Activated CD4-positive, alpha-beta memory T cell treated with anti-CD3 and anti-CD28 coated beads, Interleukin-2, amount 10 ng/mL, durations not matched to agents 7 days and 5 days (primary cell): ENCODE results near the gene ITPK1. TPM values are rescaled to one million over a fixed set of nuclear protein-coding genes. Genes with fewer than 3 reads are reported as not detected.
A peak's percentile ranks its signal among the peaks of the same experiment; 100 is the strongest.

ENCODE experiments used
- CTCF ChIA-PET: fragments of 350-600 bp; sonication (Branson Sonifier 250); formaldehyde crosslinking; loops from one replicate; lab custom pipeline; 2021; ENCODE audit warnings: antibody characterized with exemption, inconsistent platforms; lab: Charles Lee
- POLR2A ChIA-PET: fragments of 350-600 bp; sonication (Branson Sonifier 250); formaldehyde crosslinking; loops from one replicate; lab custom pipeline; 2021; ENCODE audit warnings: antibody characterized with exemption; lab: Charles Lee
- DNase-seq: peaks from one replicate; pipeline ENCODE4 v3.0.0-alpha.2; 2020
- H3K27ac Mint-ChIP-seq: one replicate; pipeline ENCODE4 v1.8.0; 2021; ENCODE audit warnings: mild to moderate bottlenecking, mixed read lengths
- H3K27me3 Mint-ChIP-seq: one replicate; pipeline ENCODE4 v1.8.0; 2021; ENCODE audit warnings: mixed read lengths
- H3K36me3 Mint-ChIP-seq: one replicate; pipeline ENCODE4 v1.8.0; 2021; ENCODE audit warnings: low read depth, mixed read lengths
- H3K4me1 Mint-ChIP-seq: one replicate; pipeline ENCODE4 v1.8.0; 2021; ENCODE audit warnings: mixed read lengths
- H3K4me3 Mint-ChIP-seq: one replicate; pipeline ENCODE4 v1.8.0; 2021; ENCODE audit warnings: mild to moderate bottlenecking, mixed read lengths
- H3K9me3 Mint-ChIP-seq: one replicate; pipeline ENCODE4 v1.8.0; 2021; ENCODE audit warnings: mixed read lengths
- total RNA-seq, 2 experiments: library from RNA; stranded (reverse); gene quantifications; one replicate each; pipeline ENCODE4 v1.2.3, GENCODE V29; 2021

ITPK1 gene
- total RNA-seq, 2 experiments from 2014 or later = 59.3 to 62.3 TPM

GRCh38 chr14:92920001-92920400 is 195.7 kb downstream of the ITPK1 start:
- H3K36me3 Mint-ChIP-seq = no peaks in the 10 kb centered on the region
- H3K4me1 Mint-ChIP-seq = peaks cover 3% of the 10 kb centered on the region
- ChIA-PET CTCF (no interaction called here), POLR2A (no interaction called here)
- H3K27ac Mint-ChIP-seq = no peak overlapping the region
- H3K4me3 Mint-ChIP-seq = no peak overlapping the region
- H3K27me3 Mint-ChIP-seq = peaks cover 16% of the 10 kb centered on the region
- no peaks in the 10 kb centered on the region for H3K9me3 Mint-ChIP-seq
- no peak for DNase-seq

- H3K27me3 Mint-ChIP-seq = peaks cover 8% of the 10 kb centered on the region
- ChIA-PET CTCF (no interaction called here), POLR2A (no interaction called here)
- H3K4me1 Mint-ChIP-seq = peaks cover 3% of the 10 kb centered on the region
- no peak overlapping the region for H3K4me3 Mint-ChIP-seq
- H3K27ac Mint-ChIP-seq = no peak overlapping the region
- H3K36me3 Mint-ChIP-seq = no peaks in the 10 kb centered on the region
- H3K9me3 Mint-ChIP-seq = no peaks in the 10 kb centered on the region
- DNase-seq = no peak
Measured at GRCh38 chr14:92917956-92918355, 197.8 kb downstream of the ITPK1 start.

GRCh38 chr14:92917041-92917940 is 198.4 kb downstream of the ITPK1 start:
- Mint-ChIP-seq H3K4me3 (no peak overlapping the region), H3K4me1 (no peaks in the 10 kb centered on the region), H3K27ac (no peak overlapping the region), H3K36me3 (no peaks in the 10 kb centered on the region), H3K27me3 (peaks cover 4% of the 10 kb centered on the region), H3K9me3 (no peaks in the 10 kb centered on the region)
- POLR2A ChIA-PET = no interaction called here
- no peak for DNase-seq
- CTCF ChIA-PET = no interaction called here

- no peaks in the 10 kb centered on the region for H3K9me3 Mint-ChIP-seq
- no peaks in the 10 kb centered on the region for H3K4me1 Mint-ChIP-seq
- H3K4me3 Mint-ChIP-seq = no peak overlapping the region
- no peaks in the 10 kb centered on the region for H3K27me3 Mint-ChIP-seq
- no peaks in the 10 kb centered on the region for H3K36me3 Mint-ChIP-seq
- no peak for DNase-seq
- ChIA-PET POLR2A (no interaction called here), CTCF (no interaction called here)
- no peak overlapping the region for H3K27ac Mint-ChIP-seq
Measured at GRCh38 chr14:92916201-92916600, 199.5 kb downstream of the ITPK1 start.

GRCh38 chr14:92914087-92914656 is 201.6 kb downstream of the ITPK1 start:
- H3K36me3 Mint-ChIP-seq = no peaks in the 10 kb centered on the region
- no peak overlapping the region for H3K27ac Mint-ChIP-seq
- H3K4me3 Mint-ChIP-seq = no peak overlapping the region
- no peaks in the 10 kb centered on the region for H3K4me1 Mint-ChIP-seq
- ChIA-PET CTCF (interaction anchor here (1.6 kb wide), 1 partner anchor 201 kb away, joined by 4 read pairs; no protein-coding TSS in a partner anchor), POLR2A (no interaction called here)
- H3K9me3 Mint-ChIP-seq = no peaks in the 10 kb centered on the region
- peak; percentile 52 for DNase-seq
- H3K27me3 Mint-ChIP-seq = no peaks in the 10 kb centered on the region

- Mint-ChIP-seq H3K4me3 (no peak overlapping the region), H3K9me3 (no peaks in the 10 kb centered on the region), H3K36me3 (no peaks in the 10 kb centered on the region), H3K27ac (no peak overlapping the region), H3K27me3 (peaks cover 7% of the 10 kb centered on the region), H3K4me1 (peaks cover 9% of the 10 kb centered on the region)
- POLR2A ChIA-PET = no interaction called here
- no peak for DNase-seq
- CTCF ChIA-PET = no interaction called here
Measured at GRCh38 chr14:92907316-92907911, 208.3 kb downstream of the ITPK1 start.

GRCh38 chr14:92906823-92907222 is 208.9 kb downstream of the ITPK1 start:
- peaks cover 9% of the 10 kb centered on the region for H3K27me3 Mint-ChIP-seq
- peaks cover 9% of the 10 kb centered on the region for H3K4me1 Mint-ChIP-seq
- no peak for DNase-seq
- no peak overlapping the region for H3K27ac Mint-ChIP-seq
- H3K36me3 Mint-ChIP-seq = no peaks in the 10 kb centered on the region
- CTCF ChIA-PET = no interaction called here
- H3K4me3 Mint-ChIP-seq = no peak overlapping the region
- H3K9me3 Mint-ChIP-seq = no peaks in the 10 kb centered on the region
- POLR2A ChIA-PET = no interaction called here

- Mint-ChIP-seq H3K27me3 (peaks cover 9% of the 10 kb centered on the region), H3K4me3 (no peak overlapping the region), H3K27ac (no peak overlapping the region), H3K36me3 (no peaks in the 10 kb centered on the region), H3K9me3 (no peaks in the 10 kb centered on the region), H3K4me1 (peaks cover 9% of the 10 kb centered on the region)
- ChIA-PET CTCF (no interaction called here), POLR2A (no interaction called here)
- no peak for DNase-seq
Measured at GRCh38 chr14:92906420-92906819, 209.3 kb downstream of the ITPK1 start.

GRCh38 chr14:92905667-92906066 is 210.1 kb downstream of the ITPK1 start:
- H3K27ac Mint-ChIP-seq = no peak overlapping the region
- peaks cover 9% of the 10 kb centered on the region for H3K4me1 Mint-ChIP-seq
- CTCF ChIA-PET = no interaction called here

GRCh38 chr14:92903359-92903758 is 212.4 kb downstream of the ITPK1 start:
- POLR2A ChIA-PET = no interaction called here
- no peak for DNase-seq
- no peak overlapping the region for H3K4me3 Mint-ChIP-seq
- H3K27me3 Mint-ChIP-seq = peaks cover 10% of the 10 kb centered on the region
- CTCF ChIA-PET = no interaction called here
- no peaks in the 10 kb centered on the region for H3K36me3 Mint-ChIP-seq
- H3K27ac Mint-ChIP-seq = no peak overlapping the region
- peaks cover 15% of the 10 kb centered on the region for H3K4me1 Mint-ChIP-seq
- H3K9me3 Mint-ChIP-seq = no peaks in the 10 kb centered on the region

More at GRCh38 chr14:92905667-92906066, 210.1 kb downstream of the ITPK1 start:
- H3K36me3 Mint-ChIP-seq = no peaks in the 10 kb centered on the region
- POLR2A ChIA-PET = no interaction called here
- DNase-seq = no peak
- H3K4me3 Mint-ChIP-seq = no peak overlapping the region
- no peaks in the 10 kb centered on the region for H3K9me3 Mint-ChIP-seq
- peaks cover 10% of the 10 kb centered on the region for H3K27me3 Mint-ChIP-seq

GRCh38 chr14:92902726-92903125 is 213.0 kb downstream of the ITPK1 start:
- H3K27ac Mint-ChIP-seq = no peak overlapping the region
- CTCF ChIA-PET = no interaction called here

GRCh38 chr14:92902191-92902590 is 213.5 kb downstream of the ITPK1 start:
- H3K4me1 Mint-ChIP-seq = peaks cover 24% of the 10 kb centered on the region

More at GRCh38 chr14:92902726-92903125, 213.0 kb downstream of the ITPK1 start:
- Mint-ChIP-seq H3K4me3 (no peak overlapping the region), H3K4me1 (peaks cover 21% of the 10 kb centered on the region), H3K27me3 (peaks cover 10% of the 10 kb centered on the region), H3K9me3 (no peaks in the 10 kb centered on the region), H3K36me3 (no peaks in the 10 kb centered on the region)
- POLR2A ChIA-PET = no interaction called here
- DNase-seq = no peak

GRCh38 chr14:92900660-92901059 is 215.1 kb downstream of the ITPK1 start:
- H3K27ac Mint-ChIP-seq = no peak overlapping the region
- no peak overlapping the region for H3K4me3 Mint-ChIP-seq
- DNase-seq = no peak
- H3K36me3 Mint-ChIP-seq = no peaks in the 10 kb centered on the region
- peaks cover 24% of the 10 kb centered on the region for H3K4me1 Mint-ChIP-seq
- H3K27me3 Mint-ChIP-seq = peaks cover 10% of the 10 kb centered on the region
- no peaks in the 10 kb centered on the region for H3K9me3 Mint-ChIP-seq
- CTCF ChIA-PET = no interaction called here
- POLR2A ChIA-PET = no interaction called here

More at GRCh38 chr14:92902191-92902590, 213.5 kb downstream of the ITPK1 start:
- H3K27me3 Mint-ChIP-seq = peaks cover 10% of the 10 kb centered on the region
- ChIA-PET POLR2A (no interaction called here), CTCF (no interaction called here)
- H3K27ac Mint-ChIP-seq = no peak overlapping the region
- H3K4me3 Mint-ChIP-seq = no peak overlapping the region
- H3K9me3 Mint-ChIP-seq = no peaks in the 10 kb centered on the region
- no peak for DNase-seq
- no peaks in the 10 kb centered on the region for H3K36me3 Mint-ChIP-seq
